ENCODE measurements around the gene PAX4. TPM values are rescaled to one million over a fixed set of nuclear protein-coding genes. Genes with fewer than 3 reads are reported as not detected.
A peak's percentile ranks its signal among the peaks of the same experiment; 100 is the strongest.

PAX4 gene
- total RNA-seq, 1 experiment from 2014 or later = not detected

DNA sequence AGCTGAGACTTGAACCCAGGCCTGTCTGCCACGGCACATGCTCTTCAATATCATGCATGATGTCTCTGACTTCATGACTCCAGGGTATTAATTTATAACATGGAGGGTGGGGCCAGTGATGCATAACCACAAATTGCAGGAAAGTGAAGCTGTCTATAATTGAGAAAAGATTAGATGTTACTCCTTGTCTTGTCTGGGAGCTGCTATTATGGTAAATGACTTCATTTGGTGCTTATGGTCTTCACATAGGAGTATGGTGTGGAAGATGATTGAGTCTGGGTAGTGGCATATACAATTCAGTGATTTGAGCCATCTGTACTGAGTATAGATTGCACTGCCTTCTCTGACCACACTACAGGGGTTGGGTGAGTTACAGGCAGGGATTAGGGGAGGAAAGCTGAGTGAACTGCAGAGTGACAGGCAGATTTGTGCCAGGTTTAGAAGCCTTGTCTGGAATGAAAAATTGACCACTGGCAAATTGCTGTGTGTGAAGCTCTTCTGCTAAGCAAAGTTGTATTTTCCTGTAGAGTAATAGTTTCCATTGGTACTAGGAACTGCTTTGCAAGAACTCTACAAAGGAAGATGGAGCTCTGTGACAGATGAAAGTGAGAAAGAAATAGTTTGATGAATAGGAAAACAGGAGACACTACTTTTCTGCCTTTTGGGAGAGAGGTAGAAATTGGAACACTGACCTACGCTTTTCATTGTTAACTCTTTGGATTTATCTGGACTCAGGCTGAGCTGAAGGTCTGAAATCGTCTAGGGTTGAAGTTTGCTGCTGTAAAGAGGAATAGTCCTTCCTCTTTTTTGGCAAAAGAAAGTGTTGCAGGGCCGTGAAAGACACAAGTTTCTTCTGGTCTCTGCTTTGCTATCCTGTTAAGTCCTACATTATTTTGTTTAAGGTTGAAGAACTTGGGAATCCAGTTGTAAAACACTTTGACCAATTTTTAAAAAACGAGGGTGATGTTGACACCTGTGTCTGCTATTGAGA is 36.8 kb upstream of the PAX4 start:
- Histone ChIP-seq H3K4me2 (ENCODE audit: low read depth, low read length, poor library complexity, severe bottlenecking) (peak overlapping the region; percentile 83), H2AFZ (ENCODE audit: low read length) (no peak overlapping the region), H3K79me2 (ENCODE audit: low read length) (peaks cover 77% of the 10 kb centered on the region), H3K27me3 (ENCODE audit: low read length) (no peaks in the 10 kb centered on the region), H4K20me1 (ENCODE audit: insufficient read depth, low read depth, low read length) (peaks cover 45% of the 10 kb centered on the region), H3K9me2 (replicated peaks; ENCODE audit: insufficient read depth, low read length) (no peaks in the 10 kb centered on the region), H3K4me1 (ENCODE audit: low read length) (peaks cover 48% of the 10 kb centered on the region), H3K36me3 (ENCODE audit: insufficient read depth, low read length) (peaks cover 36% of the 10 kb centered on the region), H3K27ac (ENCODE audit: low read length) (peak overlapping the region; percentile 50), H3K9me3 (ENCODE audit: low read length) (no peaks in the 10 kb centered on the region), H3K4me3 (ENCODE audit: low read length) (peak overlapping the region; percentile 75), H3K9ac (ENCODE audit: low read length) (peak overlapping the region; percentile 90)
- DNase-seq = peak; percentile 65

DNA sequence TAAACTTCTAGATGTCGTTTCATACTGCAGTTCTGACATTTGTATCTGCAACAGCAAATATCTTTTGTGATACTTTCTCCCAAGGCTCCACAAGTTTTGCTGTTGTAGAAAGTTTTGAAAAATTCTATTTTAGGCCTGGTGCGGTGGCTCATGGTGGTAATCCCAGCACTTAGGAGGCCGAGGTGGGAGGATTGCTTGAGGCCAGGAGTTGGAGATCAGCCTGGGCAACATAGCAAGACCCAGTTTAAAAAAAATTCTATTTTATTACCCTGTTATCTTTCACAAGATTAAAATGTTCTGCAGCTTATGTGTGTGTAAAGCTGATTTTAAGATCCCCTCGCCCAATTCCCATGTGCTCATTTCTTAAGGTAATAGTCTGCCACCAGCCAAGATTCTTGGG is 35.5 kb upstream of the PAX4 start:
- Histone ChIP-seq H3K4me1 (ENCODE audit: low read length) (peaks cover 36% of the 10 kb centered on the region), H3K9ac (ENCODE audit: low read length) (peak overlapping the region; percentile 90), H3K27ac (ENCODE audit: low read length) (no peak overlapping the region; the same call in 1 of the 2 replicates), H3K4me2 (ENCODE audit: low read depth, low read length, poor library complexity, severe bottlenecking) (peak overlapping the region; percentile 83), H3K36me3 (ENCODE audit: insufficient read depth, low read length) (peaks cover 26% of the 10 kb centered on the region), H4K20me1 (ENCODE audit: insufficient read depth, low read depth, low read length) (peaks cover 32% of the 10 kb centered on the region), H2AFZ (ENCODE audit: low read length) (no peak overlapping the region), H3K9me2 (replicated peaks; ENCODE audit: insufficient read depth, low read length) (no peaks in the 10 kb centered on the region), H3K4me3 (ENCODE audit: low read length) (peak overlapping the region; percentile 75), H3K9me3 (ENCODE audit: low read length) (no peaks in the 10 kb centered on the region), H3K27me3 (ENCODE audit: low read length) (no peaks in the 10 kb centered on the region), H3K79me2 (ENCODE audit: low read length) (peaks cover 64% of the 10 kb centered on the region)
- DNase-seq = no peak

DNA sequence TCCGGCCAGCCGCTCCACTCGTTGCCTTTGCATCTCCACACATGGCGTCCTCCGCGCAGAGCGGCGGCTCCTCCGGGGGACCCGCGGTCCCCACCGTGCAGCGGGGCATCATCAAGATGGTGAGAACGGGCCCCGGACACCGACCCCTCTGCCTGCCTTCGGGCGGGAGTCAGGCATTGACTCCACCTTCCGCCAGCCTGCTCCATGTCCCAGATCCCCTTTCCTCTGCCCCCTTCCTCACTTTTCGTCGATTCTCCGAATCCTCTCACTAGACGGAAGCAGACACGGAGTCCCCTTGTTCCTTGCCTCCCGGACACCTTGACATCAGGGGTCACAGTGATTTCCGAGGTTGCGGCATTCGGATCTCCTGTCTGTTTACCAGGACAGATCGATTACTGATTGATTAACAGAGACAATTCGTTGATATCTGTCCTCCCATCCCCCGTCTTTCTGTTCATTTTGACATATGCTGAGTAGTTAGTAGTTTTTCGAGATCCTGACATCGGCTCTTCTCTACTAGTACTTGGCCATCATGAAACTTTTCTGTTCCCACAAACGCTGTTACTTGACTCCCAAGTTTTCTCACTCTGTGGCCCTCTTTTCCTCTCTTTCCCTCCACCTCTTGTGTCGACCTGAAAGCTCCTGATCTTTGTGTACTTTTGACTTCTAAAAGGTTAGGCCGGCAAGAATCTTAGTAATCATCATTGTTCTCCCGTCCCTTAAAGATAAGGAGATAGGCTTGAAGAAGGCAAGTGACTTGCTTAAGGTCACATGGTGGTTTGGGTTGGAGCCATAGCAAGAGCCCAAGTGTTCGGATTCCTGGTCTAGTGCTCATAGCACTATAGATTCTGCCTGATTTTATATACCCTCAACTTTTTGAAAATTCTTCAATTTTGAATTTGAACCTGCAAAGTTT is 34.6 kb upstream of the PAX4 start:
- peak overlapping the region; percentile 75 for H3K4me3 ChIP-seq (ENCODE audit: low read length)

DNA sequence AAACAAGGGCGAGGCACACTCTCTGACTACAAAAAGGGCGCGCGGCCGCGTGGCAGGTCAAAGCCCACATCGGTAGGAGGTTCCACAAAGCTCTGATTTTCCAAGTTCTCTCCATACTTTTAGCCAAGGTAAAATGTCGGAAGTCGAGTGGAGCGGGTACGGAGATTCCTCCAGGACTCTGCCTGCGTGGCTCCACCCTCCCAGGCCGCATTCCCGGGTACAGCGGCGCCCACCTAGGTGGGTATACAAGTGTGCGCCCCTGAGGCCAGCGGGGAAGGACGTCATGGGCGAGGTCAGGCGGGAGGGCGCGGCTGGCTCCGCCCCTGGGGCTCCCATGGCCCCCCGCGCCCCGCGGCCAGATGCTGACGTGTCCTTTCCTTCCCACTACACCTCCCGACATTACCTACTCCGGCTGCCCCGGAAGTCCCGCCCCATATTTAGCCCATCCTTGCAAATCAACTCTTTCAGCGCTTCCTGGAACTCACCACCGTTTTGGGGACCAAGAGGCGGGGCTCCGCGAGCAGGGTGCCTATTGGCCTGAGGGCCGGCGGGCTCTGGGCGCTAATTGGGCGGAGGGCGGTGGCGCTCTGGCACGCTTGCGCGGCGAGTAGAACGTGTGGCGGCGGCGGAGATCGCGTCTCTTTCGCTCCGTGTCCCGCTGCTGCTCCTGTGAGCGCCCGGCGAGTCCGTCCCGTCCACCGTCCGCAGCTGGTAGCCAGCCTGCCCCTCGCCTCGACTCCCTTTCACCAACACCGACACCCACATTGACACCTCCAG is 33.8 kb upstream of the PAX4 start, which contains the start of gene SND1:
TSS of gene SND1 (plus strand) at position 639 of the 777 bp plus-strand sequence. CDS start 180 bp downstream, outside the sequence.
- peak within 1 kb of the TSS; percentile 87 for H2AFZ ChIP-seq (ENCODE audit: low read length)
- H3K4me1 ChIP-seq (ENCODE audit: low read length) = peaks cover 34% of the 10 kb centered on the region
- peak within 1 kb of the TSS; percentile 90 for H3K9ac ChIP-seq (ENCODE audit: low read length)
- H3K4me3 ChIP-seq (ENCODE audit: low read length) = peak within 1 kb of the TSS; percentile 81
- no peaks in the 10 kb centered on the region for H3K9me3 ChIP-seq (ENCODE audit: low read length)
- peak within 1 kb of the TSS; percentile 83 for H3K4me2 ChIP-seq (ENCODE audit: low read depth, low read length, poor library complexity, severe bottlenecking)
- peak; percentile 99 for DNase-seq
- peaks cover 47% of the 10 kb centered on the region for H3K79me2 ChIP-seq (ENCODE audit: low read length)
- H4K20me1 ChIP-seq (ENCODE audit: insufficient read depth, low read depth, low read length) = peaks cover 22% of the 10 kb centered on the region
- peaks cover 18% of the 10 kb centered on the region; the same call in 1 of the 2 replicates for H3K36me3 ChIP-seq (ENCODE audit: insufficient read depth, low read length)
- H3K27me3 ChIP-seq (ENCODE audit: low read length) = no peaks in the 10 kb centered on the region
- H3K27ac ChIP-seq (ENCODE audit: low read length) = peak within 1 kb of the TSS; percentile 13; the same call in 1 of the 2 replicates
- H3K9me2 ChIP-seq (replicated peaks; ENCODE audit: insufficient read depth, low read length) = no peaks in the 10 kb centered on the region; the same call in 1 of the 2 replicates

More for the DNA sequence above, 34.6 kb upstream of the PAX4 start:
- peaks cover 56% of the 10 kb centered on the region for H3K79me2 ChIP-seq (ENCODE audit: low read length)
- H3K27ac ChIP-seq (ENCODE audit: low read length) = peak overlapping the region; percentile 10; the same call in 1 of the 2 replicates
- peaks cover 27% of the 10 kb centered on the region for H4K20me1 ChIP-seq (ENCODE audit: insufficient read depth, low read depth, low read length)
- peaks cover 34% of the 10 kb centered on the region for H3K4me1 ChIP-seq (ENCODE audit: low read length)
- DNase-seq = peak; percentile 64
- peak overlapping the region; percentile 17; the same call in 1 of the 2 replicates for H2AFZ ChIP-seq (ENCODE audit: low read length)
- no peaks in the 10 kb centered on the region for H3K9me3 ChIP-seq (ENCODE audit: low read length)
- no peaks in the 10 kb centered on the region for H3K27me3 ChIP-seq (ENCODE audit: low read length)
- peak overlapping the region; percentile 83 for H3K4me2 ChIP-seq (ENCODE audit: low read depth, low read length, poor library complexity, severe bottlenecking)
- peak overlapping the region; percentile 90 for H3K9ac ChIP-seq (ENCODE audit: low read length)
- peaks cover 23% of the 10 kb centered on the region; the same call in 1 of the 2 replicates for H3K36me3 ChIP-seq (ENCODE audit: insufficient read depth, low read length)
- H3K9me2 ChIP-seq (replicated peaks; ENCODE audit: insufficient read depth, low read length) = no peaks in the 10 kb centered on the region; the same call in 1 of the 2 replicates

DNA sequence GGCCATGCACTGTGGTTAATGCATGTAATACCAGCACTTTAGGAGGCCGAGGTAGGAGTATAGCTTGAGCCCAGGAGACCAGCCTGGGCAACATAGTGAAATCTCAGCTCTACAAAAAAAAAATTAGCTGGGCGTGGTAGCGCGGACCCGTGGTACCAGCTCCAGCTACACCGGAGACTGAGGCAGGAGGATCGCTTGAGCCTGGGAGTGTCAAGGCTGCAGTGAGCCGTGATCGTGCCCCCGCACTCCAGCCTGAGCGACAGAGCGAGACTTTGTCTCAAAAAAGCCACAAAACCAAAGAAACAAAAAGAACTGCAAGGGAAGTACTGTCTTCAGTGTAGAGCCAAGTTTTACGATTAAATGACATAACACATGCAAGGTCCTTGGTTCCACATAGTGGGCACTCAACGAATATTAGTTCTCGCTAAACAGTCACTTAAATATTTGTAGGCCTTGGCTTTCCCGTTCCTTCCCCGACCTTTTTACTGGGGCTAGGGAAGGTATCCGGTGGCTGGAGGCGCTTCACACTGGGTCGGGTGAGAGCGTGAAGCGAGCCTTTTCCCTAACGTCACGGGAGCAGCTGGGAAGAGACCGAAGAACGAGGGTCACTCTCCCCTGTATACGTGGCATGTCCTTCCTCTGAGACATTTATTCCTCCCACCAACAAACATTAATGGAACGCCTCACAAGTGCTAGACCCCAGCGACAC is 33.1 kb upstream of the PAX4 start:
- DNase-seq = peak; percentile 44
- Histone ChIP-seq H3K27me3 (ENCODE audit: low read length) (no peaks in the 10 kb centered on the region), H3K27ac (ENCODE audit: low read length) (0 out of 2 replicates have a peak overlapping the region, but pooled peaks have one; percentile 13), H2AFZ (ENCODE audit: low read length) (peak overlapping the region; percentile 87), H3K9ac (ENCODE audit: low read length) (peak overlapping the region; percentile 80), H4K20me1 (ENCODE audit: insufficient read depth, low read depth, low read length) (peaks cover 19% of the 10 kb centered on the region), H3K9me3 (ENCODE audit: low read length) (no peaks in the 10 kb centered on the region), H3K36me3 (ENCODE audit: insufficient read depth, low read length) (peaks cover 13% of the 10 kb centered on the region; the same call in 1 of the 2 replicates), H3K4me1 (ENCODE audit: low read length) (peaks cover 34% of the 10 kb centered on the region), H3K4me3 (ENCODE audit: low read length) (peak overlapping the region; percentile 81), H3K79me2 (ENCODE audit: low read length) (peaks cover 40% of the 10 kb centered on the region), H3K9me2 (replicated peaks; ENCODE audit: insufficient read depth, low read length) (no peaks in the 10 kb centered on the region; the same call in 1 of the 2 replicates), H3K4me2 (ENCODE audit: low read depth, low read length, poor library complexity, severe bottlenecking) (peak overlapping the region; percentile 74)

DNA sequence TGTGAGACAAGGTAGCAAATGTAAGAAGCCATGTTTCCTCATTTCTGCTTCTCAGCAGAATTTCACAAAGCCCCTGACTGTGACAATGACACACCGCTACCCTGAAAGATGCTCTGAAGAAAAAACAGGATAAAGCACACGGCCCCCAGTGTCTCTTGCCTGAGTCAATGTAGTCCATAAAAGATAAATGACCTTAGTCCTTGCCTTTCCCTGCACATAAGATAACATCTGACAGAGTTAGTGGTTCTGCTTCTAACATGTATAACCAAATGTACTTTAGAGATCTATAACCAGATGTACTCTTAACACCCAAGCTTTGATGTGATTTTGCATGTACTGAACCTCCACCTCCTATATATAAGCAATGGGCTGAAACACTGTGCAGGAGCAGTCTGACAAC is 31.0 kb upstream of the PAX4 start:
- H3K79me2 ChIP-seq (ENCODE audit: low read length) = peaks cover 20% of the 10 kb centered on the region
- no peak overlapping the region for H3K27ac ChIP-seq (ENCODE audit: low read length)
- no peaks in the 10 kb centered on the region for H3K9me3 ChIP-seq (ENCODE audit: low read length)
- no peak for DNase-seq
- no peaks in the 10 kb centered on the region; the same call in 1 of the 2 replicates for H3K9me2 ChIP-seq (replicated peaks; ENCODE audit: insufficient read depth, low read length)
- H3K4me2 ChIP-seq (ENCODE audit: low read depth, low read length, poor library complexity, severe bottlenecking) = no peak overlapping the region
- H3K9ac ChIP-seq (ENCODE audit: low read length) = no peak overlapping the region
- H3K4me3 ChIP-seq (ENCODE audit: low read length) = no peak overlapping the region
- H3K36me3 ChIP-seq (ENCODE audit: insufficient read depth, low read length) = no peaks in the 10 kb centered on the region
- peaks cover 3% of the 10 kb centered on the region; the same call in 1 of the 2 replicates for H4K20me1 ChIP-seq (ENCODE audit: insufficient read depth, low read depth, low read length)
- no peaks in the 10 kb centered on the region for H3K27me3 ChIP-seq (ENCODE audit: low read length)
- H3K4me1 ChIP-seq (ENCODE audit: low read length) = peaks cover 18% of the 10 kb centered on the region
- no peak overlapping the region for H2AFZ ChIP-seq (ENCODE audit: low read length)

DNA sequence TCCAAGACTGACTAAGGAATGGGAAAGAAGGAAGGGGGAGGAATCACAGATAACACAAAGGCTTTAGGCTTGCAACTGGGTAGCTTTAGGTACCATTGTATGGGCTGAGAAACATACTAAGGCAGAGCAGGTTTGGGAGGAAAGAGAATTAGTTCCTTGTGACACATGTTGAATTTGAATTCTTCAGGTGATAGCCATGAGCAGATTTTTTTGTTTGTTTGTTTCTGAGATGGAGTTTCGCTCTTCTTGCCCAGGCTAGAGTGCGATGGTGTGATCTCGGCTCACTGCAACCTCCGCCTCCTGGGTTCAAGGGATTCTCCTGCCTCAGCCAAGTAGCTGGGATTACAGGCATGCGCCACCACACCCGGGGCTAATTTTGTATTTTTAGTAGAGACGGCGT is 29.7 kb upstream of the PAX4 start:
- Histone ChIP-seq H3K36me3 (ENCODE audit: insufficient read depth, low read length) (no peaks in the 10 kb centered on the region), H3K27me3 (ENCODE audit: low read length) (no peaks in the 10 kb centered on the region), H3K9me2 (replicated peaks; ENCODE audit: insufficient read depth, low read length) (no peaks in the 10 kb centered on the region; the same call in 1 of the 2 replicates), H3K9ac (ENCODE audit: low read length) (no peak overlapping the region), H2AFZ (ENCODE audit: low read length) (no peak overlapping the region), H3K4me3 (ENCODE audit: low read length) (no peak overlapping the region), H3K79me2 (ENCODE audit: low read length) (peaks cover 6% of the 10 kb centered on the region), H4K20me1 (ENCODE audit: insufficient read depth, low read depth, low read length) (no peaks in the 10 kb centered on the region), H3K9me3 (ENCODE audit: low read length) (no peaks in the 10 kb centered on the region), H3K4me1 (ENCODE audit: low read length) (peaks cover 8% of the 10 kb centered on the region), H3K4me2 (ENCODE audit: low read depth, low read length, poor library complexity, severe bottlenecking) (no peak overlapping the region), H3K27ac (ENCODE audit: low read length) (no peak overlapping the region)
- DNase-seq = no peak

All from Karpas-422 (cell line).